GM23248 (cell line): ENCODE results near the gene HDAC3. TPM values are rescaled to one million over a fixed set of nuclear protein-coding genes. Genes with fewer than 3 reads are reported as not detected.

Experiments used
- DNase-seq: peaks from one replicate; pipeline ENCODE4 v3.0.0-alpha.2; 2015
- H2AFZ ChIP-seq: fragments of 200-600 bp; sonication (generic); 2 replicates; pipeline ENCODE4 v1.6.1; 2016; ENCODE audit warnings: antibody characterized with exemption
- H3F3A ChIP-seq: fragments of 200-600 bp; sonication (generic); 2 replicates; pipeline ENCODE4 v1.6.1; 2016; ENCODE audit warnings: mild to moderate bottlenecking, antibody characterized with exemption, mixed run types; ENCODE audit not compliant: insufficient read depth
- H3K27ac ChIP-seq: fragments of 200-600 bp; sonication (generic); 2 replicates; pipeline ENCODE4 v1.5.1; 2016; ENCODE audit warnings: mild to moderate bottlenecking
- H3K27me3 ChIP-seq: fragments of 200-600 bp; sonication (generic); replicated peaks from 2 replicates; pipeline ENCODE4 v1.6.1; 2016; ENCODE audit warnings: mild to moderate bottlenecking; ENCODE audit not compliant: insufficient read depth
- H3K36me3 ChIP-seq: fragments of 200-600 bp; sonication (generic); 2 replicates; pipeline ENCODE4 v1.6.1; 2016; ENCODE audit warnings: low read depth, mild to moderate bottlenecking
- H3K4me1 ChIP-seq: fragments of 200-600 bp; sonication (generic); 2 replicates; pipeline ENCODE4 v1.6.1; 2016; ENCODE audit warnings: mild to moderate bottlenecking; ENCODE audit not compliant: insufficient read depth
- H3K4me2 ChIP-seq: fragments of 200-600 bp; sonication (generic); one replicate; pipeline ENCODE4 v1.6.1; 2016; ENCODE audit warnings: mild to moderate bottlenecking; ENCODE audit not compliant: unreplicated experiment
- H3K4me3 ChIP-seq: fragments of 200-600 bp; sonication (generic); 2 replicates; pipeline ENCODE4 v1.5.1; 2016; ENCODE audit warnings: mild to moderate bottlenecking
- H3K79me2 ChIP-seq: fragments of 200-600 bp; sonication (generic); 2 replicates; pipeline ENCODE4 v1.6.1; 2016; ENCODE audit warnings: mild to moderate bottlenecking; ENCODE audit not compliant: insufficient read depth
- H3K9ac ChIP-seq: fragments of 200-600 bp; sonication (generic); 2 replicates; pipeline ENCODE4 v1.6.1; 2016; ENCODE audit warnings: mild to moderate bottlenecking
- H3K9me2 ChIP-seq: fragments of 200-600 bp; sonication (generic); 2 replicates; pipeline ENCODE4 v1.6.1; 2016; ENCODE audit warnings: mixed run types, mild to moderate bottlenecking, moderate library complexity; ENCODE audit not compliant: insufficient read depth
- H3K9me3 ChIP-seq: fragments of 200-600 bp; sonication (generic); one replicate; pipeline ENCODE4 v1.6.1; 2017; ENCODE audit warnings: low read depth
- H4K20me1 ChIP-seq: fragments of 200-600 bp; sonication (generic); 2 replicates; pipeline ENCODE4 v1.6.0; 2016; ENCODE audit not compliant: insufficient read depth
- EZH2 ChIP-seq: fragments of 200-600 bp; sonication (generic); IDR thresholded peaks from 2 replicates; pipeline ENCODE4 v1.6.1; 2018; ENCODE audit warnings: antibody characterized with exemption, mild to moderate bottlenecking; ENCODE audit not compliant: insufficient read depth, poor library complexity, severe bottlenecking
- EZH2phosphoT487 ChIP-seq: fragments of 200-600 bp; sonication (generic); IDR thresholded peaks from 2 replicates; pipeline ENCODE4 v1.6.1; 2018; ENCODE audit warnings: antibody characterized with exemption, moderate library complexity, mild to moderate bottlenecking, low read depth; ENCODE audit not compliant: insufficient read depth
- WGBS, 2 experiments: methylation state at CpG; one replicate each; pipeline ENCODE4 v1.1.6; 2015 to 2017; ENCODE audit warnings: low lambda C conversion rate in 2 of 2, low coverage in 1 of 2; ENCODE audit errors: missing lambda C conversion rate in 2 of 2; 5-methylcytosine and 5-hydroxymethylcytosine counted together
- in situ Hi-C: fragments of 300-500 bp; cut with MboI; formaldehyde crosslinking; loops from 2 replicates; pipeline ENCODE4 v1.15.0; 2020
- polyA plus RNA-seq: library from polyadenylated mRNA; unstranded; fragments of >200 nt; fragmentation: Nextera tagmentation; extraction: Ambion mirVana; gene quantifications from 2 replicates; pipeline ENCODE4 v1.2.1, GENCODE V29; 2016
- small RNA-seq: library from RNA; depleted of rRNA; stranded (forward); fragments of <200 nt; gene quantifications from one replicate; pipeline ENCODE3, GENCODE V24; 2014; ENCODE audit warnings: low read depth, low replicate concordance
- total RNA-seq: library from RNA; depleted of rRNA; stranded (reverse); fragments of >200 nt; shearing (Covaris generic); gene quantifications from 2 replicates; pipeline ENCODE4 v1.2.3, GENCODE V29; 2014; rRNA removed

HDAC3 gene
- total and polyA plus RNA-seq, 2 experiments from 2014 or later: 53.2 to 62.9 TPM

DNA sequence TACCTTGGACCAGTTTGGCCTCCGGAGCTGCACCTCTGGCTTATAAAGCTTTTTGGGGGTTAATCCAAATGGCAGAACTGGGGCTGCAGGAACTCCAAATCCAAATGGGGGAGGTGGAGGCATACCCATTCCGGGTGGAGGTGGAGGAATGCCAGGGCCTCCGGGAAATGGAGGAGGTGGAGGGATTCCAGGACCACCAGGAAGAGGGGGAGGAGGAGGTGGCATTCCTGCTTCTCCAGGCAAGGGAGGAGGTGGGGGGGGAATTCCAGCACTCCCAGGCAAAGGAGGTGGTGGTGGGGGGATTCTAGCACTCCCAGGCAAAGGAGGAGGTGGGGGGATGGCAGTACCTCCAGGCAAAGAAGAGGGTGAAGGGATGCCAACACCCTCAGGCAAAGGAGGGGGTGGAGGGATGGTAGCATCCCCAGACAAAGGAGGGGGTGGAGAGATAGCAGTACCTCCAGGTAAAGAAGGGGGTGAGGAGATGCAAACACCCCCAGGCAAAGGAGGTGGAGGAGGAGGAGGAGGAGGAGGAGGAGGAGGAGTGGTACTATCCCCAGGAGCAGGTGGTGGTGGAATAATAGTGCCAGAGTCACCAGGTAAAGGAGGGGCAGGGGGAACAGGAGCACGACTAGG is 63.0 kb downstream of the HDAC3 start:
- H3K9me2 ChIP-seq: no peaks in the 10 kb centered on the region
- in situ Hi-C loops: no loop called here
- H3K27me3 ChIP-seq: no peaks in the 10 kb centered on the region
- no peaks in the 10 kb centered on the region for H3K4me1 ChIP-seq
- DNase-seq: no peak
- H3K79me2 ChIP-seq: no peaks in the 10 kb centered on the region
- no peak overlapping the region for H3K4me3 ChIP-seq
- no peaks in the 10 kb centered on the region for H4K20me1 ChIP-seq
- H3K9me3 ChIP-seq: no peaks in the 10 kb centered on the region
- TF ChIP-seq EZH2phosphoT487 (no peak), EZH2 (no peak)
- no peak overlapping the region for H3K4me2 ChIP-seq
- no peak overlapping the region for H2AFZ ChIP-seq
- no peak overlapping the region for H3K9ac ChIP-seq
- H3F3A ChIP-seq: no peaks in the 10 kb centered on the region
- 75 to 76% methylated on average over 4 of the region's 4 CpGs for whole genome bisulfite sequencing, 2 experiments
- H3K36me3 ChIP-seq: peaks cover 53% of the 10 kb centered on the region
- no peak overlapping the region for H3K27ac ChIP-seq

Small RNAs within 50 kb of the gene (small RNA-seq; reads per million reads assigned to genes)
- not detected for gene RPS27AP10

Other genes starting within 250 kb of the HDAC3 start
- gene PCDHGB4, start 249.2 kb downstream of the HDAC3 start, total RNA-seq: 6.8 and 7.6 TPM in 2 replicates
- 5.0 and 5.6 TPM in 2 replicates for gene PCDHGB4, start 249.2 kb downstream of the HDAC3 start, polyA plus RNA-seq
- 0.86 and 1.5 TPM in 2 replicates for gene PCDHGA8, start 244.2 kb downstream of the HDAC3 start, total RNA-seq
- 0.25 and 0.69 TPM in 2 replicates for gene PCDHGA8, start 244.2 kb downstream of the HDAC3 start, polyA plus RNA-seq
- gene PCDHGB5, start 238.9 kb downstream of the HDAC3 start, total RNA-seq: 13.2 and 14.9 TPM in 2 replicates
- 15.0 and 15.7 TPM in 2 replicates for gene PCDHGB5, start 238.9 kb downstream of the HDAC3 start, polyA plus RNA-seq
- gene PCDHGA9, start 234.1 kb downstream of the HDAC3 start, total RNA-seq: 2.6 and 2.9 TPM in 2 replicates
- gene PCDHGA9, start 234.1 kb downstream of the HDAC3 start, polyA plus RNA-seq: 0.61 and 0.71 TPM in 2 replicates
- gene PCDHGB6, start 228.8 kb downstream of the HDAC3 start, total RNA-seq: 1.9 and 4.3 TPM in 2 replicates
- 3.0 and 3.2 TPM in 2 replicates for gene PCDHGB6, start 228.8 kb downstream of the HDAC3 start, polyA plus RNA-seq
- gene PCDHGA10, start 223.9 kb downstream of the HDAC3 start, total RNA-seq: 10.4 and 11.1 TPM in 2 replicates
- 4.6 and 5.4 TPM in 2 replicates for gene PCDHGA10, start 223.9 kb downstream of the HDAC3 start, polyA plus RNA-seq
- gene PCDHGB7, start 219.2 kb downstream of the HDAC3 start, total RNA-seq: 14.2 and 14.8 TPM in 2 replicates
- gene PCDHGB7, start 219.2 kb downstream of the HDAC3 start, polyA plus RNA-seq: 12.7 and 13.2 TPM in 2 replicates
- gene PCDHGA11, start 215.8 kb downstream of the HDAC3 start, total RNA-seq: 21.7 and 25.3 TPM in 2 replicates
- 15.3 and 18.1 TPM in 2 replicates for gene PCDHGA11, start 215.8 kb downstream of the HDAC3 start, polyA plus RNA-seq
- gene PCDHGA12, start 206.3 kb downstream of the HDAC3 start, total RNA-seq: 8.6 and 10.9 TPM in 2 replicates
- gene PCDHGA12, start 206.3 kb downstream of the HDAC3 start, polyA plus RNA-seq: 6.7 and 8.5 TPM in 2 replicates
- 44.6 and 53.1 TPM in 2 replicates for gene PCDHGC3, start 160.9 kb downstream of the HDAC3 start, total RNA-seq
- 74.4 and 77.4 TPM in 2 replicates for gene PCDHGC3, start 160.9 kb downstream of the HDAC3 start, polyA plus RNA-seq
- 0.38 and 0.54 TPM in 2 replicates for gene PCDHGC4, start 151.8 kb downstream of the HDAC3 start, total RNA-seq
- gene PCDHGC4, start 151.8 kb downstream of the HDAC3 start, polyA plus RNA-seq: 0.11 and 0.16 TPM in 2 replicates
- gene PCDHGC5, start 147.8 kb downstream of the HDAC3 start, total RNA-seq: 2.2 and 3.2 TPM in 2 replicates
- 1.8 and 2.5 TPM in 2 replicates for gene PCDHGC5, start 147.8 kb downstream of the HDAC3 start, polyA plus RNA-seq
- gene DIAPH1, start 17.8 kb downstream of the HDAC3 start, total RNA-seq: 26.0 and 34.5 TPM in 2 replicates
- gene DIAPH1, start 17.8 kb downstream of the HDAC3 start, polyA plus RNA-seq: 33.7 and 34.4 TPM in 2 replicates
- gene RELL2, start 148 bp upstream of the HDAC3 start, total RNA-seq: 2.8 and 3.8 TPM in 2 replicates
- 2.1 and 2.9 TPM in 2 replicates for gene RELL2, start 148 bp upstream of the HDAC3 start, polyA plus RNA-seq
- gene FCHSD1, start 14.6 kb upstream of the HDAC3 start, total RNA-seq: 24.4 and 32.0 TPM in 2 replicates
- 21.8 and 23.8 TPM in 2 replicates for gene FCHSD1, start 14.6 kb upstream of the HDAC3 start, polyA plus RNA-seq
- 2.2 and 3.9 TPM in 2 replicates for gene ARAP3, start 45.4 kb upstream of the HDAC3 start, total RNA-seq
- 2.2 TPM in 2 replicates for gene ARAP3, start 45.4 kb upstream of the HDAC3 start, polyA plus RNA-seq
- 3.5 and 10.9 TPM in 2 replicates for gene PCDH1, start 241.6 kb upstream of the HDAC3 start, total RNA-seq
- 1.6 and 2.4 TPM in 2 replicates for gene PCDH1, start 241.6 kb upstream of the HDAC3 start, polyA plus RNA-seq